ENCODE results near the gene FAM50A. TPM values are rescaled to one million over a fixed set of nuclear protein-coding genes. Genes with fewer than 3 reads are reported as not detected.

Gene FAM50A
- total RNA-seq, 1 donor from 2014 or later, result 47.3 TPM

GRCh38 chrX:154471839-154472684, 28.1 kb downstream of the FAM50A start:
- ATAC-seq (no peak), DNase-seq (ENCODE audit: missing footprints) (no peak)
- intact Hi-C loops (cut with DNase I), result no loop called here

- DNase-seq (ENCODE audit: missing footprints) (no peak), ATAC-seq (no peak)
- intact Hi-C loops (cut with DNase I), result no loop called here
Observed at GRCh38 chrX:154472685-154473632, 29.0 kb downstream of the FAM50A start.

GRCh38 chrX:154473683-154474082, 29.7 kb downstream of the FAM50A start:
- DNase-seq (ENCODE audit: missing footprints) (no peak), ATAC-seq (no peak)
- intact Hi-C loops (cut with DNase I), result no loop called here

- no peak for DNase-seq (ENCODE audit: missing footprints)
Observed at GRCh38 chrX:154476821-154477220, 32.9 kb downstream of the FAM50A start.

GRCh38 chrX:154477891-154478477, 34.0 kb downstream of the FAM50A start:
- no peak for ATAC-seq
- intact Hi-C loops (cut with DNase I), result loop anchor here (2.0 to 5.0 kb wide), 2 partner anchors 19 to 36 kb away; partner anchors contain the start of genes FAM50A and PLXNA3

More at GRCh38 chrX:154476821-154477220, 32.9 kb downstream of the FAM50A start:
- intact Hi-C loops (cut with DNase I), result loop anchor here (5.0 kb wide), 1 partner anchor 35 kb away; the partner anchor contains the start of gene FAM50A
- no peak for ATAC-seq

GRCh38 chrX:154478728-154479622, 35.0 kb downstream of the FAM50A start, which contains the start of gene LAGE3:
TSS of gene LAGE3 (minus strand) at chrX:154479281. CDS start at chrX:154478915, 366 bp downstream.
- ATAC-seq (peak; percentile 96), DNase-seq (ENCODE audit: missing footprints) (peak; percentile 97)
- intact Hi-C loops (cut with DNase I), result loop anchor here (2.0 to 5.0 kb wide), 2 partner anchors 20 to 37 kb away; partner anchors contain the start of genes FAM50A and PLXNA3

More at GRCh38 chrX:154477891-154478477, 34.0 kb downstream of the FAM50A start:
- no peak for DNase-seq (ENCODE audit: missing footprints)

GRCh38 chrX:154481195-154481594, 37.3 kb downstream of the FAM50A start:
- ATAC-seq, result no peak
- intact Hi-C loops (cut with DNase I), result no loop called here
- DNase-seq (ENCODE audit: missing footprints), result no peak

- intact Hi-C loops (cut with DNase I), result no loop called here
- no peak for ATAC-seq
- DNase-seq (ENCODE audit: missing footprints), result no peak
Observed at GRCh38 chrX:154481911-154482601, 38.1 kb downstream of the FAM50A start.

- ATAC-seq (no peak), DNase-seq (ENCODE audit: missing footprints) (no peak)
- intact Hi-C loops (cut with DNase I), result no loop called here
Observed at GRCh38 chrX:154482786-154483185, 38.8 kb downstream of the FAM50A start.

- DNase-seq (ENCODE audit: missing footprints), result no peak
- intact Hi-C loops (cut with DNase I), result no loop called here
- no peak for ATAC-seq
Observed at GRCh38 chrX:154483325-154483724, 39.4 kb downstream of the FAM50A start.

GRCh38 chrX:154484255-154485149, 40.6 kb downstream of the FAM50A start:
- intact Hi-C loops (cut with DNase I), result no loop called here
- DNase-seq (ENCODE audit: missing footprints) (no peak), ATAC-seq (no peak)

GRCh38 chrX:154485150-154486051, 41.5 kb downstream of the FAM50A start:
- ATAC-seq (no peak), DNase-seq (ENCODE audit: missing footprints) (no peak)

GRCh38 chrX:154486052-154486395, 42.1 kb downstream of the FAM50A start:
- intact Hi-C loops (cut with DNase I), result loop anchor here (2.0 kb wide), 1 partner anchor 31 kb away; the partner anchor contains the start of gene FAM3A
- DNase-seq (ENCODE audit: missing footprints) (peak; percentile 76), ATAC-seq (no peak)

More at GRCh38 chrX:154485150-154486051, 41.5 kb downstream of the FAM50A start:
- intact Hi-C loops (cut with DNase I), result loop anchor here (2.0 kb wide), 1 partner anchor 31 kb away; the partner anchor contains the start of gene FAM3A

- ATAC-seq (peak; percentile 35), DNase-seq (ENCODE audit: missing footprints) (peak; percentile 86)
- intact Hi-C loops (cut with DNase I), result loop anchor here (2.0 kb wide), 1 partner anchor 30 kb away; the partner anchor contains the start of gene FAM3A
Observed at GRCh38 chrX:154486396-154487207, 42.7 kb downstream of the FAM50A start, which contains the start of gene UBL4A. TSS of gene UBL4A (minus strand) at chrX:154486615. CDS start at chrX:154486584, 31 bp downstream.
